HCT116 (cell line): ENCODE measurements around the gene MIDN. TPM values are rescaled to one million over a fixed set of nuclear protein-coding genes. Genes with fewer than 3 reads are reported as not detected.

Experiments used
- ATAC-seq: fragments of 200-7000 bp; cut with Tn5 transposase; 2 replicates; pipeline ENCODE4 v1.9.1; 2020; ENCODE audit warnings: mild to moderate bottlenecking, moderate library complexity
- BruUV-seq: library from RNA; stranded (reverse); fragments of 400-500 nt; replicated peaks from 2 replicates; lab custom pipeline; 2021; lab: Mats Ljungman, UMichigan
- CTCF ChIA-PET: fragments of 300-600 bp; sonication (Branson Sonifier 250); formaldehyde crosslinking; loops from one replicate; lab custom pipeline; 2021; ENCODE audit warnings: antibody characterized with exemption; lab: Charles Lee
- POLR2A ChIA-PET: fragments of 300-600, 350-600 bp; sonication (Branson Sonifier 250); formaldehyde crosslinking; loops from one replicate; lab custom pipeline; 2021; ENCODE audit warnings: antibody characterized with exemption; lab: Charles Lee
- RAD21 ChIA-PET, 2 experiments: fragments of 300-600 bp; sonication (Branson Sonifier 250); formaldehyde crosslinking; loops; one replicate each; lab custom pipeline; 2023; ENCODE audit warnings: low total read pairs in 2 of 2; ENCODE audit not compliant: uncharacterized antibody in 2 of 2, unreplicated experiment in 2 of 2, low non-redundant PET in 1 of 2; lab: Charles Lee
- DNase-seq: peaks from one replicate; pipeline ENCODE4 v3.0.0-alpha.2; 2010; ENCODE audit warnings: low read depth, low spot score
- H2AFZ ChIP-seq: fragments of 200-600 bp; shearing (Covaris generic), sonication (generic); 2 replicates; pipeline ENCODE4 v1.6.1; 2017; ENCODE audit warnings: low read depth, mixed run types, mixed read lengths, antibody characterized with exemption, low read length; ENCODE audit not compliant: poor library complexity, severe bottlenecking
- H3K27ac ChIP-seq: 2 replicates; pipeline ENCODE4 v1.5.1; 2012; ENCODE audit warnings: low read depth, low read length
- H3K27me3 ChIP-seq: fragments of 200-600 bp; sonication (generic); 2 replicates; pipeline ENCODE4 v1.6.1; 2016; ENCODE audit warnings: mixed run types, low read length, mixed read lengths; ENCODE audit not compliant: insufficient read depth
- H3K36me3 ChIP-seq, 2 experiments: fragments of 200-500 bp in 1 of 2; fragments of 200-600 bp in 1 of 2; sonication (Bioruptor generic) in 1 of 2; sonication (generic) in 1 of 2; 2 replicates each; pipeline versions ENCODE4 v1.5.1 to v1.6.1; 2014 to 2016; ENCODE audit warnings: low read length in 2 of 2, inconsistent platforms in 1 of 2, mixed read lengths in 1 of 2, mixed run types in 1 of 2; ENCODE audit not compliant: insufficient read depth in 2 of 2, control insufficient read depth in 1 of 2
- H3K4me1 ChIP-seq, 2 experiments: fragments of 200-600 bp in 1 of 2; sonication (generic) in 1 of 2; 2 replicates each; pipeline versions ENCODE4 v1.5.1 to v1.6.1; 2012 to 2017; ENCODE audit warnings: low read length in 2 of 2, inconsistent platforms in 1 of 2, mild to moderate bottlenecking in 1 of 2, mixed read lengths in 1 of 2, mixed run types in 1 of 2, moderate library complexity in 1 of 2; ENCODE audit not compliant: insufficient read depth in 2 of 2, control insufficient read depth in 1 of 2
- H3K4me2 ChIP-seq: fragments of 200-600 bp; sonication (generic); 2 replicates; pipeline ENCODE4 v1.6.1; 2017; ENCODE audit warnings: mixed run types, low read length, mixed read lengths
- H3K4me3 ChIP-seq, 2 experiments: fragments of 200-600 bp in 1 of 2; sonication (generic) in 1 of 2; replicated peaks in 1 of 2; 2 replicates each; pipeline ENCODE4 v1.5.1; 2011 to 2016; ENCODE audit warnings: low read length in 2 of 2, control low read depth in 1 of 2, low read depth in 1 of 2, mild to moderate bottlenecking in 1 of 2, mixed read lengths in 1 of 2, mixed run types in 1 of 2
- H3K79me2 ChIP-seq: fragments of 200-600 bp; sonication (generic); 2 replicates; pipeline ENCODE4 v1.6.1; 2017; ENCODE audit warnings: mild to moderate bottlenecking, mixed run types, low read length, moderate library complexity, mixed read lengths; ENCODE audit not compliant: insufficient read depth
- H3K9ac ChIP-seq: fragments of 200-600 bp; sonication (generic); 2 replicates; pipeline ENCODE4 v1.6.1; 2016; ENCODE audit warnings: low read length, mixed read lengths
- H3K9me2 ChIP-seq: fragments of 200-600 bp; sonication (generic), shearing (Covaris generic); 2 replicates; pipeline ENCODE4 v1.6.1; 2017; ENCODE audit warnings: mixed run types, mild to moderate bottlenecking, moderate library complexity; ENCODE audit not compliant: insufficient read depth
- H3K9me3 ChIP-seq, 2 experiments: fragments of 200-500 bp in 1 of 2; fragments of 200-600 bp in 1 of 2; sonication (Bioruptor generic) in 1 of 2; sonication (generic) in 1 of 2; 2 replicates each; pipeline ENCODE4 v1.6.1; 2014 to 2017; ENCODE audit warnings: low read length in 2 of 2, mixed read lengths in 2 of 2, inconsistent platforms in 1 of 2, low read depth in 1 of 2, mild to moderate bottlenecking in 1 of 2, mixed run types in 1 of 2, moderate library complexity in 1 of 2; ENCODE audit not compliant: control insufficient read depth in 1 of 2, insufficient read depth in 1 of 2
- H4K20me1 ChIP-seq: fragments of 200-600 bp; sonication (generic), shearing (Covaris generic); 2 replicates; pipeline ENCODE4 v1.6.1; 2017; ENCODE audit warnings: mixed run types, mild to moderate bottlenecking, moderate library complexity; ENCODE audit not compliant: insufficient read depth
- EZH2 ChIP-seq: fragments of 200-600 bp; sonication (generic); IDR thresholded peaks from 2 replicates; pipeline ENCODE4 v1.6.1; 2017; ENCODE audit warnings: antibody characterized with exemption, mixed run types
- EZH2phosphoT487 ChIP-seq: fragments of 200-600 bp; IDR thresholded peaks from 2 replicates; pipeline ENCODE4 v1.6.1; 2018; ENCODE audit warnings: antibody characterized with exemption, borderline replicate concordance
- FOSL1 ChIP-seq: IDR thresholded peaks from 2 replicates; pipeline ENCODE4 v1.6.1; 2012; ENCODE audit warnings: low read depth
- JUND ChIP-seq: IDR thresholded peaks from 2 replicates; pipeline ENCODE4 v1.6.1; 2012
- POLR2AphosphoS5 ChIP-seq: IDR thresholded peaks from 2 replicates; pipeline ENCODE4 v1.6.1; 2011; ENCODE audit warnings: mild to moderate bottlenecking, low read depth, low read length, moderate library complexity
- RAD21 ChIP-seq: IDR thresholded peaks from 2 replicates; pipeline ENCODE4 v1.6.1; 2012; ENCODE audit warnings: low read depth, mild to moderate bottlenecking
- SIN3A ChIP-seq: IDR thresholded peaks from 2 replicates; pipeline ENCODE4 v1.6.1; 2012; ENCODE audit warnings: low read depth
- SP1 ChIP-seq: IDR thresholded peaks from 2 replicates; pipeline ENCODE4 v1.6.1; 2012; ENCODE audit warnings: low read depth
- SRF ChIP-seq: IDR thresholded peaks from 2 replicates; pipeline ENCODE4 v1.6.1; 2012; ENCODE audit warnings: low read depth
- TCF7L2 ChIP-seq: IDR thresholded peaks from 2 replicates; pipeline ENCODE4 v1.7.0; 2011; ENCODE audit warnings: borderline replicate concordance, inconsistent platforms; ENCODE audit not compliant: insufficient read depth, insufficient read length; ENCODE audit errors: extremely low read depth
- intact Hi-C: fragments of 100-400 bp; cut with micrococcal nuclease; formaldehyde crosslinking; loops from 2 replicates; pipeline ENCODE4 v1.10.0; 2022
- total RNA-seq: library from RNA; stranded (reverse); gene quantifications from one replicate; pipeline ENCODE4 v1.2.1, GENCODE V29; 2021; ENCODE audit not compliant: unreplicated experiment
- TF ChIP-seq, protein P1 (sequence below): IDR thresholded peaks from 2 replicates; pipeline ENCODE4 v1.6.1; 2012; ENCODE audit warnings: low read depth
- TF ChIP-seq, protein P2 (sequence below): IDR thresholded peaks from 2 replicates; pipeline ENCODE4 v1.6.1; 2012

The MIDN gene
- total RNA-seq, 1 experiment from 2014 or later: 146 TPM

DNA sequence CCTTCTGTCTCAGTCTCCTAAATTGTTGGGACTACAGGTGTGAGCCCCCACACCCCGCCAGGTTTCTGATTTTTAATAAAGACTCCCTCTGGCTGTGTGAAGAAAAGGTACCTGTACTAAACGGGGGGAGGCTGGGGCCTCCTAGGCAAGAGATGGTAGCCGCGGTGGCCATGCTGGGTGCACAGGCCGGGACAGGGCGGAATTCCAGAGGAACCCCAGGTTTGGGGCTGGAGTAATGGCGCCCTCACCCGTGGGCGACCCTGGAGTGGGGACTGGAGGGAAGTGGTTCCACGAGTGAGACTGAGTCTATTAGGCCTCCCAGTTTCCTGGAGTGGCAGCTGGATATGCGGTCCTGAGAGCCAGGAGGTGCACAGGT is 9.0 kb upstream of the MIDN start:
- peak overlapping the region; percentile 63 to 89 for H3K4me3 ChIP-seq
- H3K27ac ChIP-seq: peak overlapping the region; percentile 94
- H3K79me2 ChIP-seq: peaks cover 49% of the 10 kb centered on the region
- ChIA-PET RAD21 (no interaction called here), CTCF (interaction anchor here (1.1 kb wide), 1 partner anchor 126 kb away, joined by 3 read pairs; no protein-coding TSS in a partner anchor)
- no peaks in the 10 kb centered on the region for H3K27me3 ChIP-seq
- DNase-seq (no peak), ATAC-seq (no peak)
- peak overlapping the region; percentile 99 for H3K9ac ChIP-seq
- H3K36me3 ChIP-seq: peaks cover 3 to 17% of the 10 kb centered on the region in 2 experiments; a peak in 2 of 4 replicates
- no peak overlapping the region for H2AFZ ChIP-seq
- TF ChIP-seq, protein P1, sequence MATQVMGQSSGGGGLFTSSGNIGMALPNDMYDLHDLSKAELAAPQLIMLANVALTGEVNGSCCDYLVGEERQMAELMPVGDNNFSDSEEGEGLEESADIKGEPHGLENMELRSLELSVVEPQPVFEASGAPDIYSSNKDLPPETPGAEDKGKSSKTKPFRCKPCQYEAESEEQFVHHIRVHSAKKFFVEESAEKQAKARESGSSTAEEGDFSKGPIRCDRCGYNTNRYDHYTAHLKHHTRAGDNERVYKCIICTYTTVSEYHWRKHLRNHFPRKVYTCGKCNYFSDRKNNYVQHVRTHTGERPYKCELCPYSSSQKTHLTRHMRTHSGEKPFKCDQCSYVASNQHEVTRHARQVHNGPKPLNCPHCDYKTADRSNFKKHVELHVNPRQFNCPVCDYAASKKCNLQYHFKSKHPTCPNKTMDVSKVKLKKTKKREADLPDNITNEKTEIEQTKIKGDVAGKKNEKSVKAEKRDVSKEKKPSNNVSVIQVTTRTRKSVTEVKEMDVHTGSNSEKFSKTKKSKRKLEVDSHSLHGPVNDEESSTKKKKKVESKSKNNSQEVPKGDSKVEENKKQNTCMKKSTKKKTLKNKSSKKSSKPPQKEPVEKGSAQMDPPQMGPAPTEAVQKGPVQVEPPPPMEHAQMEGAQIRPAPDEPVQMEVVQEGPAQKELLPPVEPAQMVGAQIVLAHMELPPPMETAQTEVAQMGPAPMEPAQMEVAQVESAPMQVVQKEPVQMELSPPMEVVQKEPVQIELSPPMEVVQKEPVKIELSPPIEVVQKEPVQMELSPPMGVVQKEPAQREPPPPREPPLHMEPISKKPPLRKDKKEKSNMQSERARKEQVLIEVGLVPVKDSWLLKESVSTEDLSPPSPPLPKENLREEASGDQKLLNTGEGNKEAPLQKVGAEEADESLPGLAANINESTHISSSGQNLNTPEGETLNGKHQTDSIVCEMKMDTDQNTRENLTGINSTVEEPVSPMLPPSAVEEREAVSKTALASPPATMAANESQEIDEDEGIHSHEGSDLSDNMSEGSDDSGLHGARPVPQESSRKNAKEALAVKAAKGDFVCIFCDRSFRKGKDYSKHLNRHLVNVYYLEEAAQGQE: no peak
- TF ChIP-seq SRF (no peak), EZH2phosphoT487 (no peak), RAD21 (no peak), JUND (no peak), EZH2 (no peak), SP1 (no peak), TCF7L2 (no peak), SIN3A (no peak), POLR2AphosphoS5 (no peak), FOSL1 (no peak)
- TF ChIP-seq, protein P2, sequence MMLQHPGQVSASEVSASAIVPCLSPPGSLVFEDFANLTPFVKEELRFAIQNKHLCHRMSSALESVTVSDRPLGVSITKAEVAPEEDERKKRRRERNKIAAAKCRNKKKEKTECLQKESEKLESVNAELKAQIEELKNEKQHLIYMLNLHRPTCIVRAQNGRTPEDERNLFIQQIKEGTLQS: no peak
- TF ChIP-seq, all 23 proteins: peak for 0
- H3K4me2 ChIP-seq: peak overlapping the region; percentile 98
- H4K20me1 ChIP-seq: peaks cover 8% of the 10 kb centered on the region; the same call in 1 of the 2 replicates
- no TSS peak for BruUV-seq
- no peaks in the 10 kb centered on the region for H3K9me3 ChIP-seq
- intact Hi-C loops: no loop called here
- H3K4me1 ChIP-seq: peaks cover 39 to 59% of the 10 kb centered on the region in 2 experiments
- no peaks in the 10 kb centered on the region for H3K9me2 ChIP-seq
- POLR2A ChIA-PET: interaction anchor here (1.4 to 1.8 kb wide), 2 partner anchors 30 to 126 kb away, joined by 3 to 9 read pairs; partner anchors contain the start of gene CIRBP
